ENCODE measurements around the gene CST4. TPM values are rescaled to one million over a fixed set of nuclear protein-coding genes. Genes with fewer than 3 reads are reported as not detected.

Gene CST4
- total and polyA plus RNA-seq, 2 experiments from 2014 or later: not detected

DNA sequence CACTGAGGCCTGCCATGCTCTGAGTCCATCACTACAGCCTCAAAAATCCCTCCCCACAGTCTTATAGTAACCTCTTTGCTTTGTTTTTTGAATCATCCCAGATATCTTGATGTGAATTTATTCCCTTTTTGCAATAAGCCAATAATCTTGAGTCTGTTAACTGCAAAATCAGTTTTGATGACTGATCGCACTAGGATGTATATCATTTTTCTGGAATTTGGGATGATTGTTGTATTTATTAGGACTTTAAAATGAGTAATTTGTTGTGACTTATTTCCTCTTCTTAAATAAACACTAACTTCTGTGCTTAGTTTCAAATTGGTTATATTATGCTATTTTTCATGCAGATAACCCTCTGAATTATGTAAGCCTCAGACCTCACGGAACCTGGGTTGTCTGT lies 5.6 kb downstream of the CST4 start:
- Histone ChIP-seq H3F3A (replicated peaks; ENCODE audit: low read depth) (no peaks in the 10 kb centered on the region), H3K4me1 (ENCODE audit: insufficient read depth) (no peaks in the 10 kb centered on the region), H3K27ac (ENCODE audit: low read depth) (no peak overlapping the region), H3K4me2 (no peak overlapping the region), H3K79me2 (replicated peaks; ENCODE audit: insufficient read depth) (no peaks in the 10 kb centered on the region), H4K20me1 (replicated peaks; ENCODE audit: insufficient read depth) (no peaks in the 10 kb centered on the region), H3K4me3 (no peak overlapping the region), H2AFZ (no peak overlapping the region), H3K9me2 (ENCODE audit: insufficient read depth) (no peaks in the 10 kb centered on the region), H3K36me3 (ENCODE audit: insufficient read depth) (no peaks in the 10 kb centered on the region), H3K27me3 (ENCODE audit: insufficient read depth) (no peaks in the 10 kb centered on the region)
- ATAC-seq (no peak), DNase-seq (ENCODE audit: low spot score) (no peak)
- Mint-ChIP-seq H3K27me3 (ENCODE audit: insufficient read depth, low read depth, poor library complexity) (peaks cover 7% of the 10 kb centered on the region), H3K4me3 (no peak overlapping the region), H3K36me3 (ENCODE audit: low read depth) (no peaks in the 10 kb centered on the region), H3K9me3 (no peaks in the 10 kb centered on the region), H3K4me1 (no peaks in the 10 kb centered on the region; the same call in 2 of the 3 replicates), H3K27ac (no peak overlapping the region)
- TF ChIP-seq EZH2 (IDR thresholded peaks at IDR 0.05; ENCODE audit: low read depth, unreplicated experiment) (no peak), EZH2phosphoT487 (IDR thresholded peaks at IDR 0.05; ENCODE audit: unreplicated experiment) (no peak), NANOG (IDR thresholded peaks at IDR 0.05; ENCODE audit: borderline replicate concordance) (no peak)
- TF ChIP-seq, protein P1, sequence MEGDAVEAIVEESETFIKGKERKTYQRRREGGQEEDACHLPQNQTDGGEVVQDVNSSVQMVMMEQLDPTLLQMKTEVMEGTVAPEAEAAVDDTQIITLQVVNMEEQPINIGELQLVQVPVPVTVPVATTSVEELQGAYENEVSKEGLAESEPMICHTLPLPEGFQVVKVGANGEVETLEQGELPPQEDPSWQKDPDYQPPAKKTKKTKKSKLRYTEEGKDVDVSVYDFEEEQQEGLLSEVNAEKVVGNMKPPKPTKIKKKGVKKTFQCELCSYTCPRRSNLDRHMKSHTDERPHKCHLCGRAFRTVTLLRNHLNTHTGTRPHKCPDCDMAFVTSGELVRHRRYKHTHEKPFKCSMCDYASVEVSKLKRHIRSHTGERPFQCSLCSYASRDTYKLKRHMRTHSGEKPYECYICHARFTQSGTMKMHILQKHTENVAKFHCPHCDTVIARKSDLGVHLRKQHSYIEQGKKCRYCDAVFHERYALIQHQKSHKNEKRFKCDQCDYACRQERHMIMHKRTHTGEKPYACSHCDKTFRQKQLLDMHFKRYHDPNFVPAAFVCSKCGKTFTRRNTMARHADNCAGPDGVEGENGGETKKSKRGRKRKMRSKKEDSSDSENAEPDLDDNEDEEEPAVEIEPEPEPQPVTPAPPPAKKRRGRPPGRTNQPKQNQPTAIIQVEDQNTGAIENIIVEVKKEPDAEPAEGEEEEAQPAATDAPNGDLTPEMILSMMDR (conservative IDR thresholded peaks at IDR 0.05; ENCODE audit: low read depth in 2 of 2): no peak

DNA sequence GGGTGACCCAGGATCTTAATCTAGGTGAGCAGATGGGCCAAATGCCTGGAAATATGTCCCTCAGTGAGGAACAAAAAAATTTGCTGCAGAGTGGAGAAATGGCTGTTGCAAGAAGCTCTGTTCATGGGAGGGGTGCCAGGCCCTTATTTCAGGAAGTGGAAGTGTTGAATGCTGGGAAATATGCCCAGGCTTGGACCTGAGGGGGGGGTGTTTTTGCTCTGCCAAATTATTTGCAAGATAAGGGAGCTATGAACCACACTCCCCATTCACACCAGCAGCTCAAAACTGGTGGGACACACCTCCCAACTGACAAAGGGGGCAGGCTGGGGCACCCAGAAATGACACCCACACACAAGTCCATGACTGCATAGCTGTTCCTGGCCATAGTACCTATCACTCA lies 8.7 kb downstream of the CST4 start:
- Histone ChIP-seq H3K4me3 (no peak overlapping the region), H4K20me1 (replicated peaks; ENCODE audit: insufficient read depth) (no peaks in the 10 kb centered on the region), H3K9me2 (ENCODE audit: insufficient read depth) (no peaks in the 10 kb centered on the region), H3F3A (replicated peaks; ENCODE audit: low read depth) (no peaks in the 10 kb centered on the region), H3K79me2 (replicated peaks; ENCODE audit: insufficient read depth) (no peaks in the 10 kb centered on the region), H2AFZ (no peak overlapping the region), H3K27me3 (ENCODE audit: insufficient read depth) (no peaks in the 10 kb centered on the region), H3K4me1 (ENCODE audit: insufficient read depth) (no peaks in the 10 kb centered on the region), H3K36me3 (ENCODE audit: insufficient read depth) (no peaks in the 10 kb centered on the region), H3K27ac (ENCODE audit: low read depth) (no peak overlapping the region), H3K4me2 (no peak overlapping the region)
- no peaks in the 10 kb centered on the region for H3K4me1 Mint-ChIP-seq
- H3K9me3 Mint-ChIP-seq: no peaks in the 10 kb centered on the region
- no peak for DNase-seq (ENCODE audit: low spot score)
- ATAC-seq: no peak
- H3K27ac Mint-ChIP-seq: no peak overlapping the region
- H3K27me3 Mint-ChIP-seq (ENCODE audit: insufficient read depth, low read depth, poor library complexity): no peaks in the 10 kb centered on the region
- H3K4me3 Mint-ChIP-seq: no peak overlapping the region
- no peaks in the 10 kb centered on the region for H3K36me3 Mint-ChIP-seq (ENCODE audit: low read depth)
- TF ChIP-seq, protein P1 (conservative IDR thresholded peaks at IDR 0.05; ENCODE audit: low read depth in 2 of 2): no peak
- no peak for TF ChIP-seq JUNB (IDR thresholded peaks at IDR 0.05; ENCODE audit: unreplicated experiment)
- no peak for TF ChIP-seq POLR2AphosphoS5 (IDR thresholded peaks at IDR 0.05; ENCODE audit: low read depth)
- no peak for TF ChIP-seq NANOG (IDR thresholded peaks at IDR 0.05; ENCODE audit: borderline replicate concordance)
- TF ChIP-seq, protein P2, sequence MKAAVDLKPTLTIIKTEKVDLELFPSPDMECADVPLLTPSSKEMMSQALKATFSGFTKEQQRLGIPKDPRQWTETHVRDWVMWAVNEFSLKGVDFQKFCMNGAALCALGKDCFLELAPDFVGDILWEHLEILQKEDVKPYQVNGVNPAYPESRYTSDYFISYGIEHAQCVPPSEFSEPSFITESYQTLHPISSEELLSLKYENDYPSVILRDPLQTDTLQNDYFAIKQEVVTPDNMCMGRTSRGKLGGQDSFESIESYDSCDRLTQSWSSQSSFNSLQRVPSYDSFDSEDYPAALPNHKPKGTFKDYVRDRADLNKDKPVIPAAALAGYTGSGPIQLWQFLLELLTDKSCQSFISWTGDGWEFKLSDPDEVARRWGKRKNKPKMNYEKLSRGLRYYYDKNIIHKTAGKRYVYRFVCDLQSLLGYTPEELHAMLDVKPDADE (IDR thresholded peaks at IDR 0.05): no peak
- no peak for TF ChIP-seq EZH2phosphoT487 (IDR thresholded peaks at IDR 0.05; ENCODE audit: unreplicated experiment)
- no peak for TF ChIP-seq ZNF114 (CRISPR knock-in tag; IDR thresholded peaks at IDR 0.05)
- no peak for TF ChIP-seq STAT1 (IDR thresholded peaks at IDR 0.05; ENCODE audit: unreplicated experiment)
- TF ChIP-seq, protein P3, sequence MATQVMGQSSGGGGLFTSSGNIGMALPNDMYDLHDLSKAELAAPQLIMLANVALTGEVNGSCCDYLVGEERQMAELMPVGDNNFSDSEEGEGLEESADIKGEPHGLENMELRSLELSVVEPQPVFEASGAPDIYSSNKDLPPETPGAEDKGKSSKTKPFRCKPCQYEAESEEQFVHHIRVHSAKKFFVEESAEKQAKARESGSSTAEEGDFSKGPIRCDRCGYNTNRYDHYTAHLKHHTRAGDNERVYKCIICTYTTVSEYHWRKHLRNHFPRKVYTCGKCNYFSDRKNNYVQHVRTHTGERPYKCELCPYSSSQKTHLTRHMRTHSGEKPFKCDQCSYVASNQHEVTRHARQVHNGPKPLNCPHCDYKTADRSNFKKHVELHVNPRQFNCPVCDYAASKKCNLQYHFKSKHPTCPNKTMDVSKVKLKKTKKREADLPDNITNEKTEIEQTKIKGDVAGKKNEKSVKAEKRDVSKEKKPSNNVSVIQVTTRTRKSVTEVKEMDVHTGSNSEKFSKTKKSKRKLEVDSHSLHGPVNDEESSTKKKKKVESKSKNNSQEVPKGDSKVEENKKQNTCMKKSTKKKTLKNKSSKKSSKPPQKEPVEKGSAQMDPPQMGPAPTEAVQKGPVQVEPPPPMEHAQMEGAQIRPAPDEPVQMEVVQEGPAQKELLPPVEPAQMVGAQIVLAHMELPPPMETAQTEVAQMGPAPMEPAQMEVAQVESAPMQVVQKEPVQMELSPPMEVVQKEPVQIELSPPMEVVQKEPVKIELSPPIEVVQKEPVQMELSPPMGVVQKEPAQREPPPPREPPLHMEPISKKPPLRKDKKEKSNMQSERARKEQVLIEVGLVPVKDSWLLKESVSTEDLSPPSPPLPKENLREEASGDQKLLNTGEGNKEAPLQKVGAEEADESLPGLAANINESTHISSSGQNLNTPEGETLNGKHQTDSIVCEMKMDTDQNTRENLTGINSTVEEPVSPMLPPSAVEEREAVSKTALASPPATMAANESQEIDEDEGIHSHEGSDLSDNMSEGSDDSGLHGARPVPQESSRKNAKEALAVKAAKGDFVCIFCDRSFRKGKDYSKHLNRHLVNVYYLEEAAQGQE (IDR thresholded peaks at IDR 0.05; ENCODE audit: unreplicated experiment): no peak
- no peak for TF ChIP-seq CREB1 (CRISPR knock-in tag; IDR thresholded peaks at IDR 0.05; ENCODE audit: low read depth)
- no peak for TF ChIP-seq EZH2 (IDR thresholded peaks at IDR 0.05; ENCODE audit: low read depth, unreplicated experiment)
- no peak for TF ChIP-seq ZNF331 (CRISPR knock-in tag; IDR thresholded peaks at IDR 0.05; ENCODE audit: low read depth)

All from GM23338 (cell line).